Measurements from ENCODE around the gene PRPS1.
"Not testable (repeated sequence)": the region's sequence is repeated elsewhere in the genome, so short reads cannot be mapped to it uniquely, and the experiment has no call there.

GRCh38 chrX:107668710-107669109, 40.4 kb downstream of the PRPS1 start:
- not testable (repeated sequence) for TF ChIP-seq CTCF, POLR2A (IDR thresholded peaks at IDR 0.05)

Measured in right lobe of liver (tissue), 4 donors.